Nephron progenitor cell (in vitro differentiated cells): ENCODE measurements around the gene ARPC2.

Source experiments
- DNase-seq: peaks from one replicate; pipeline ENCODE4 v3.0.0; 2021
- H3K27ac Mint-ChIP-seq: 2 replicates; pipeline ENCODE4 v1.8.0; 2021; ENCODE audit warnings: mild to moderate bottlenecking, moderate library complexity, mixed read lengths
- H3K27me3 Mint-ChIP-seq: 2 replicates; pipeline ENCODE4 v1.8.0; 2021; ENCODE audit warnings: mild to moderate bottlenecking, low read depth, mixed read lengths; ENCODE audit not compliant: poor library complexity
- H3K36me3 Mint-ChIP-seq: 2 replicates; pipeline ENCODE4 v1.8.0; 2021; ENCODE audit warnings: low read depth, mixed read lengths
- H3K4me1 Mint-ChIP-seq: 2 replicates; pipeline ENCODE4 v1.8.0; 2021; ENCODE audit warnings: mixed read lengths
- H3K4me3 Mint-ChIP-seq: 2 replicates; pipeline ENCODE4 v1.8.0; 2021; ENCODE audit warnings: mild to moderate bottlenecking, moderate library complexity, mixed read lengths
- H3K9me3 Mint-ChIP-seq: 2 replicates; pipeline ENCODE4 v1.8.0; 2021; ENCODE audit warnings: mild to moderate bottlenecking, moderate library complexity, mixed read lengths
- TF ChIP-seq, protein P1 (sequence below): fragments of 200-600 bp; sonication (generic); IDR thresholded peaks from 2 replicates; pipeline ENCODE4 v1.5.0; 2021; ENCODE audit warnings: antibody characterized with exemption

The ARPC2 gene

DNA sequence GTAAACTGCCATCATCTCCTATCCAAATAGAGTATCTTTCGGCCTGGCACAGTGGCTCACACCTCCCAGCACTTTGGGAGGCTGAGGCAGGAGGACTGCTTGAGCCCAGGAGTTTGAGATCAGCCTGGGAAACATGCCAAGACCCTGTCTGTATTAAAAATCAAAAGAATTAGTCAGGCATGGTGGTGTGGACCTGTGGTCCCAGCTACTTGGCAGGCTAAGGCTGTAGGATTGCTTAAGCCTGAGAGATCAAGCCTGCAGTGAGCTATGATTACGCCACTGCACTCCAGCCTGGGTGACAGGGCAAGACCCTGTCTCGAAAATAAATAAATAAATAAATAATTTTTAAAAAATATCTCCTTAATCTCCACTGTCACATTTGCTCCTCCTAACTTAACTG is 14.7 kb upstream of the ARPC2 start:
- no peak overlapping the region for H3K27ac Mint-ChIP-seq
- TF ChIP-seq, protein P1, sequence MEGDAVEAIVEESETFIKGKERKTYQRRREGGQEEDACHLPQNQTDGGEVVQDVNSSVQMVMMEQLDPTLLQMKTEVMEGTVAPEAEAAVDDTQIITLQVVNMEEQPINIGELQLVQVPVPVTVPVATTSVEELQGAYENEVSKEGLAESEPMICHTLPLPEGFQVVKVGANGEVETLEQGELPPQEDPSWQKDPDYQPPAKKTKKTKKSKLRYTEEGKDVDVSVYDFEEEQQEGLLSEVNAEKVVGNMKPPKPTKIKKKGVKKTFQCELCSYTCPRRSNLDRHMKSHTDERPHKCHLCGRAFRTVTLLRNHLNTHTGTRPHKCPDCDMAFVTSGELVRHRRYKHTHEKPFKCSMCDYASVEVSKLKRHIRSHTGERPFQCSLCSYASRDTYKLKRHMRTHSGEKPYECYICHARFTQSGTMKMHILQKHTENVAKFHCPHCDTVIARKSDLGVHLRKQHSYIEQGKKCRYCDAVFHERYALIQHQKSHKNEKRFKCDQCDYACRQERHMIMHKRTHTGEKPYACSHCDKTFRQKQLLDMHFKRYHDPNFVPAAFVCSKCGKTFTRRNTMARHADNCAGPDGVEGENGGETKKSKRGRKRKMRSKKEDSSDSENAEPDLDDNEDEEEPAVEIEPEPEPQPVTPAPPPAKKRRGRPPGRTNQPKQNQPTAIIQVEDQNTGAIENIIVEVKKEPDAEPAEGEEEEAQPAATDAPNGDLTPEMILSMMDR, result no peak
- H3K4me1 Mint-ChIP-seq, result no peaks in the 10 kb centered on the region
- no peaks in the 10 kb centered on the region for H3K9me3 Mint-ChIP-seq
- DNase-seq, result no peak
- peaks cover 53% of the 10 kb centered on the region for H3K27me3 Mint-ChIP-seq
- no peaks in the 10 kb centered on the region for H3K36me3 Mint-ChIP-seq
- H3K4me3 Mint-ChIP-seq, result no peak overlapping the region

DNA sequence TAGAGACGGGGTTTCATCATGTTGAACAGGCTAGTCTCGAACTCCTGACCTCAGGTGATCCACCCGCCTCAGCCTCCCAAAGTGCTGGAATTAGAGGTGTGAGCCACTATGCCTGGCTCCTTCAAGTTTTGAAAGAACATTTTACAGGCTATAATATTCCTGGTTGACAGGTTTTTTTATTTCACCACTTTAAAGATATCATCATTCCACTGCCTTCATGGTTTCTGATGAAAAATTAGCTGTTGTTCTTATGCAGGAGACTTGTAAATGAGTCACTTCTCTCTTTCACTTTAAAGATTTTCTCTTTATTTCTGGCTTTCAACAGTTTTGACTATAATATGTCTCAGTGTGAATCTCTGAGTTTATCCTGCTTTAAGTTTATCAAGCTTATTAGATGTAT is 7.9 kb upstream of the ARPC2 start:
- no peak overlapping the region for H3K4me3 Mint-ChIP-seq
- H3K27me3 Mint-ChIP-seq, result peaks cover 47% of the 10 kb centered on the region
- DNase-seq, result no peak
- H3K36me3 Mint-ChIP-seq, result peaks cover 7% of the 10 kb centered on the region
- no peak overlapping the region for H3K27ac Mint-ChIP-seq
- no peaks in the 10 kb centered on the region for H3K4me1 Mint-ChIP-seq
- TF ChIP-seq, protein P1, result no peak
- peaks cover 11% of the 10 kb centered on the region for H3K9me3 Mint-ChIP-seq

DNA sequence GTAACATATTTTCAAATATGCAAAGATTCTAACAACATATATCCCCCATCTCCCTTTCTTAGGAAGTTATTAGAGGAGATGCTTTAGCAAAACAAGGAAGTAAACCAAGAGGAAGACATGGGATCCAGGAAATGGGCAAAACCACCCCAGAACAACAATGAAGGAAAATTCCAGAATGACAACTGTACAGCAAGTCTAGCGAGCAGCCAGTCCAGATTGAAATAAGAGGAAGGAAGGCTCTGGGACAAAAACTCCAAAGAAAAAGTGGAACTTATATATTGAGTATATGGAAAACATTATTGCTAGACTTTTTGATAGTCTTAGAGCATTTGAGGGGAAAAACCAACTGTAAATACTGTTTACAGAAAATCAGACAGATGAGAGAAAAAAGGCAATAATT is 2.9 kb upstream of the ARPC2 start:
- Mint-ChIP-seq H3K4me3 (no peak overlapping the region), H3K9me3 (peaks cover 9% of the 10 kb centered on the region), H3K27ac (no peak overlapping the region), H3K4me1 (peaks cover 22% of the 10 kb centered on the region), H3K27me3 (peaks cover 34% of the 10 kb centered on the region), H3K36me3 (peaks cover 7% of the 10 kb centered on the region)
- TF ChIP-seq, protein P1, result no peak
- DNase-seq, result no peak

DNA sequence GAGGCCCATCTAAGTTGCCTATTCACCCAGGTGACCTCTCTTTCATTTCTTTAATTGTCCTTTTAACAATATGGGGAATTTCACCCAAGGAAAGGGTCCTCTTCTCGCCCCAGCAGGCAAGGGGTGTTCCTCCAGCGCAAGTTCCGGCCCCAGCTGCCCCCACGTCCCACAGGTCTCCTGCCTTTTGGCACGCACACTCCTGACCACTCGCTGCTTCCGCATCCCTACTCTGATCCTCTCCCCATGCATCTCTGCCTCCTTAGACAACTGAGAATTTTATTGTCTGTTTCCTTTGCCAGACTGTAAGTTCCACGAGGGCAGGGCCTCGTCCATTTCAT is 684 bp upstream of the ARPC2 start:
- H3K9me3 Mint-ChIP-seq, result no peaks in the 10 kb centered on the region
- H3K4me3 Mint-ChIP-seq, result peak overlapping the region; percentile 95
- H3K27me3 Mint-ChIP-seq, result peaks cover 23% of the 10 kb centered on the region
- peak overlapping the region; percentile 73 for H3K27ac Mint-ChIP-seq
- DNase-seq, result no peak
- TF ChIP-seq, protein P1, result no peak
- peaks cover 5% of the 10 kb centered on the region for H3K36me3 Mint-ChIP-seq
- H3K4me1 Mint-ChIP-seq, result peaks cover 44% of the 10 kb centered on the region

DNA sequence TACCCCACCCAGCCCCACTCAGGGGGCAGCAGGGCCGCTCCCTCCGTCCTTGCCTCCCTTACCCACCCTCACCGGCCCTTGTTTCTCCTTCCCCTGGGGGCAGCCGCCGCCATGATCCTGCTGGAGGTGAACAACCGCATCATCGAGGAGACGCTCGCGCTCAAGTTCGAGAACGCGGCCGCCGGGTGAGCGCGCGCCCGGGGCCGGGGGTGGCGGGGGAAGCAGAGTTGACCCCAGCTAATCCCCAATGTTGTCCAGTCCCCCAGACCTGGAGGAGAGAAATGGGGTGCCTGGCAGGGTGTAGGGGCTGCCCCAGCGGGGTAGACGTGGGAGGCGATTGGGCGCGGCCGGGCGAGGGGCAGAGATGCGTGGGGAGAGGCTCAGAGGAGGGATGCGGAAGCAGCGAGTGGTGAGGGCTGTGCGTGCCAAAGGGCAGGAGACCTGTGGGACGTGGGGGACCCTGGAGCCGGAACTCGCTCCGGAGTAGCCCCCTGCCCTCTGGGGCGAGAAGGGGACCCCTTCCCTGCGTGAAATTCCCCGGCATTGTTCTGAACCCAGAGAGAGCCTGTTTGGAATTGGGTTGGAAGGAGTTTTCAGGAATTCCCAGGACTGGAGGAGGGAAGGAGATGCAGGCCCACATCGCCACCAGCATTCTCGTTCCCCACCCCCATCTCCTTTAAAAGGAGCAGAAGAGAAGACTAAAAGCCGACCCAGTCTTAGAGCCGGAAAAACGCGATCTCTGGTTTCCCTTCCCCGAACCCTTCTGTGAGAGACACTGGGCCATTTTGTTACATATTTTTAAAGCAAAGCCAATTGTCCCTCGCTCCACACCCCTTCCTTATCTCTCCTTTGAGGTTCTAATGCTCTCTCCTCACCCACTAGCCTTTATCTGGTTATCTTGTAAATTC is 625 bp downstream of the ARPC2 start:
- peak overlapping the region; percentile 95 for H3K4me3 Mint-ChIP-seq
- DNase-seq, result peak; percentile 49
- H3K36me3 Mint-ChIP-seq, result peaks cover 12% of the 10 kb centered on the region
- TF ChIP-seq, protein P1, result no peak
- H3K4me1 Mint-ChIP-seq, result peaks cover 49% of the 10 kb centered on the region
- H3K9me3 Mint-ChIP-seq, result no peaks in the 10 kb centered on the region
- peaks cover 11% of the 10 kb centered on the region for H3K27me3 Mint-ChIP-seq
- H3K27ac Mint-ChIP-seq, result peak overlapping the region; percentile 75
